DND-41 (cell line): ENCODE results near the gene ST7.

Experiments
- CTCF ChIP-seq: IDR thresholded peaks from 2 replicates; pipeline ENCODE4 v1.5.1; 2012; ENCODE audit warnings: borderline replicate concordance, low read length, moderate library complexity, mild to moderate bottlenecking; ENCODE audit not compliant: poor library complexity, severe bottlenecking; ENCODE audit errors: extremely low read depth
- EZH2 ChIP-seq: IDR thresholded peaks from 3 replicates; pipeline ENCODE4 v1.6.1; 2012; ENCODE audit warnings: borderline replicate concordance, low read depth, mild to moderate bottlenecking, moderate library complexity, low read length, inconsistent platforms; ENCODE audit not compliant: severe bottlenecking

DNA sequence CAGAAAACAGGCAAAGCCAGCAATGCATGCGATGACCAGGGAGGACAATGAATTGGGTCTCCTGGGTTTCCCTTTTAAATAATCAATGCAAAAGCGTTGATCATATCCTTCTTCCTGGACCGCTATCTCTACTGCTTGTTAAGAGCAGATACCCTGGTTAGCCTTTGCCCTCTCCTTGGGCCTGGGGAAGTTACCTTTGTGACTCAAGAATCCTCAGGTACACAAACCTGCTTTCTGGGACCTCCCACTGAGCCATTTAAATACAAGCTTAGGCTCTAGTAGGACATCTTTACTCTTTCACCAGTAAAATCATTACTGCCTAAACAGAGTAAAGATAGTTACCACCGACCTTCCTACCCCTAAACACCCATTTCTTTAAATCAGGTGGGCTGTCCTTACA lies 195.7 kb downstream of the ST7 start:
- TF ChIP-seq CTCF (no peak), EZH2 (no peak)
